Measurements from ENCODE around the gene ZNF362.

Gene ZNF362

GRCh38 chr1:33248244-33248643 is 8.0 kb upstream of the ZNF362 start:
- H3K27me3 ChIP-seq (ENCODE audit: insufficient read depth, low read depth, severe bottlenecking), result no peaks in the 10 kb centered on the region
- H3K9me3 ChIP-seq (ENCODE audit: severe bottlenecking), result peaks cover 4% of the 10 kb centered on the region
- TF ChIP-seq CTCF (IDR thresholded peaks at IDR 0.05; ENCODE audit: low read depth, low read length), result no peak
- H3K4me3 ChIP-seq (ENCODE audit: low read depth, low read length), result no peak overlapping the region
- no peaks in the 10 kb centered on the region for H3K36me3 ChIP-seq
- no peak for DNase-seq
- H3K27ac ChIP-seq, result no peak overlapping the region

- Histone ChIP-seq H3K27me3 (ENCODE audit: insufficient read depth, low read depth, severe bottlenecking) (no peaks in the 10 kb centered on the region), H3K36me3 (no peaks in the 10 kb centered on the region), H3K9me3 (ENCODE audit: severe bottlenecking) (peaks cover 4% of the 10 kb centered on the region), H3K4me3 (ENCODE audit: low read depth, low read length) (no peak overlapping the region), H3K27ac (no peak overlapping the region)
- DNase-seq, result no peak
- no peak for TF ChIP-seq CTCF (IDR thresholded peaks at IDR 0.05; ENCODE audit: low read depth, low read length)
Measured at GRCh38 chr1:33249422-33249821, 6.9 kb upstream of the ZNF362 start.

GRCh38 chr1:33250217-33250616 is 6.1 kb upstream of the ZNF362 start:
- no peak for TF ChIP-seq CTCF (IDR thresholded peaks at IDR 0.05; ENCODE audit: low read depth, low read length)
- Histone ChIP-seq H3K36me3 (no peaks in the 10 kb centered on the region), H3K27ac (no peak overlapping the region), H3K4me3 (ENCODE audit: low read depth, low read length) (no peak overlapping the region), H3K9me3 (ENCODE audit: severe bottlenecking) (peaks cover 4% of the 10 kb centered on the region), H3K27me3 (ENCODE audit: insufficient read depth, low read depth, severe bottlenecking) (no peaks in the 10 kb centered on the region)
- no peak for DNase-seq

- no peak for TF ChIP-seq CTCF (IDR thresholded peaks at IDR 0.05; ENCODE audit: low read depth, low read length)
- Histone ChIP-seq H3K36me3 (no peaks in the 10 kb centered on the region), H3K9me3 (ENCODE audit: severe bottlenecking) (peaks cover 4% of the 10 kb centered on the region), H3K27ac (no peak overlapping the region), H3K27me3 (ENCODE audit: insufficient read depth, low read depth, severe bottlenecking) (no peaks in the 10 kb centered on the region), H3K4me3 (ENCODE audit: low read depth, low read length) (no peak overlapping the region)
- DNase-seq, result no peak
Measured at GRCh38 chr1:33250724-33251123, 5.6 kb upstream of the ZNF362 start.

- TF ChIP-seq CTCF (IDR thresholded peaks at IDR 0.05; ENCODE audit: low read depth, low read length), result no peak
- H3K36me3 ChIP-seq, result peaks cover 15% of the 10 kb centered on the region
- no peaks in the 10 kb centered on the region for H3K27me3 ChIP-seq (ENCODE audit: insufficient read depth, low read depth, severe bottlenecking)
- H3K4me3 ChIP-seq (ENCODE audit: low read depth, low read length), result no peak overlapping the region
- DNase-seq, result no peak
- no peak overlapping the region for H3K27ac ChIP-seq
- peaks cover 4% of the 10 kb centered on the region for H3K9me3 ChIP-seq (ENCODE audit: severe bottlenecking)
Measured at GRCh38 chr1:33254491-33254890, 1.8 kb upstream of the ZNF362 start.
